PC-3 (cell line): ENCODE data around the gene TFAM. TPM values are rescaled to one million over a fixed set of nuclear protein-coding genes. Genes with fewer than 3 reads are reported as not detected.

ENCODE experiments used
- ATAC-seq: fragments of 200-7000 bp; cut with Tn5 transposase; 2 replicates; pipeline ENCODE4 v1.9.1; 2020; ENCODE audit warnings: mild to moderate bottlenecking, moderate library complexity
- BruUV-seq: library from RNA; stranded (reverse); fragments of 400-500 nt; replicated peaks from 2 replicates; lab custom pipeline; 2021; lab: Mats Ljungman, UMichigan
- CTCF ChIA-PET: fragments of 300-600 bp; sonication (Branson Sonifier 250); formaldehyde crosslinking; loops from one replicate; lab custom pipeline; 2022; ENCODE audit warnings: antibody characterized with exemption; lab: Charles Lee
- POLR2A ChIA-PET: fragments of 300-600 bp; sonication (Branson Sonifier 250); formaldehyde crosslinking; loops from one replicate; lab custom pipeline; 2022; ENCODE audit warnings: antibody characterized with exemption; ENCODE audit not compliant: unreplicated experiment; lab: Charles Lee
- DNase-seq: peaks from one replicate; pipeline ENCODE4 v3.0.0-alpha.2; 2015
- H2AFZ ChIP-seq: fragments of 300-600 bp; sonication (generic); 2 replicates; pipeline ENCODE4 v1.6.0; 2016; ENCODE audit warnings: antibody characterized with exemption, low read length
- H3F3A ChIP-seq: fragments of 300-600 bp; sonication (generic); one replicate; pipeline ENCODE4 v1.6.0; 2017; ENCODE audit warnings: antibody characterized with exemption, low read length, control low read depth, mild to moderate bottlenecking; ENCODE audit not compliant: unreplicated experiment
- H3K27ac ChIP-seq: fragments of 300-600 bp; sonication (generic); 2 replicates; pipeline ENCODE4 v1.5.1; 2016; ENCODE audit warnings: mild to moderate bottlenecking, low read length
- H3K27me3 ChIP-seq: fragments of 300-600 bp; sonication (generic); 2 replicates; pipeline ENCODE4 v1.6.1; 2016; ENCODE audit warnings: low read length, mixed read lengths
- H3K36me3 ChIP-seq: fragments of 300-600 bp; sonication (generic); 2 replicates; pipeline ENCODE4 v1.6.1; 2016; ENCODE audit warnings: low read depth, mixed run types, low read length, mixed read lengths
- H3K4me1 ChIP-seq: fragments of 300-600 bp; sonication (generic); 2 replicates; pipeline ENCODE4 v1.5.1; 2016; ENCODE audit warnings: low read length; ENCODE audit not compliant: insufficient read depth
- H3K4me2 ChIP-seq: fragments of 300-600 bp; sonication (generic); 2 replicates; pipeline ENCODE4 v1.6.0; 2016; ENCODE audit warnings: low read length
- H3K4me3 ChIP-seq: fragments of 300-600 bp; sonication (generic); 2 replicates; pipeline ENCODE4 v1.5.1; 2016; ENCODE audit warnings: mild to moderate bottlenecking, low read length, mixed read lengths
- H3K79me2 ChIP-seq: fragments of 300-600 bp; sonication (generic); 2 replicates; pipeline ENCODE4 v1.6.1; 2017; ENCODE audit warnings: low read length, mixed read lengths
- H3K9ac ChIP-seq: fragments of 300-600 bp; sonication (generic); 2 replicates; pipeline ENCODE4 v1.6.0; 2016; ENCODE audit warnings: mild to moderate bottlenecking, low read length
- H3K9me2 ChIP-seq: fragments of 300-600 bp; sonication (generic); replicated peaks from 2 replicates; pipeline ENCODE4 v1.6.1; 2016; ENCODE audit warnings: mixed run types, low read length, mixed read lengths
- H3K9me3 ChIP-seq: fragments of 300-600 bp; sonication (generic); 2 replicates; pipeline ENCODE4 v1.6.1; 2016; ENCODE audit warnings: low read length, mixed read lengths
- H4K20me1 ChIP-seq: fragments of 300-600 bp; sonication (generic); 2 replicates; pipeline ENCODE4 v1.6.1; 2016; ENCODE audit warnings: low read length, mixed read lengths
- CTCF ChIP-seq: fragments of 300-600 bp; sonication (generic); conservative IDR thresholded peaks from 2 replicates; pipeline ENCODE4 v1.5.1; 2017; ENCODE audit warnings: antibody characterized with exemption, low read depth, mild to moderate bottlenecking, low read length
- EZH2 ChIP-seq: fragments of 300-600 bp; sonication (generic); IDR thresholded peaks from one replicate; pipeline ENCODE4 v1.6.1; 2017; ENCODE audit warnings: antibody characterized with exemption, mild to moderate bottlenecking, low read length; ENCODE audit not compliant: unreplicated experiment
- EZH2phosphoT487 ChIP-seq: fragments of 300-600 bp; sonication (generic); IDR thresholded peaks from 2 replicates; pipeline ENCODE4 v1.6.1; 2018; ENCODE audit warnings: mild to moderate bottlenecking, antibody characterized with exemption, low read length, borderline replicate concordance
- intact Hi-C: fragments of 100-400 bp; cut with micrococcal nuclease; formaldehyde crosslinking; loops from 2 replicates; pipeline ENCODE4 v1.9.0; 2023
- total RNA-seq: library from RNA; depleted of rRNA; stranded (reverse); fragments of >200 nt; gene quantifications from 2 replicates; pipeline ENCODE4 v1.2.3, GENCODE V29; 2014

TFAM gene
- total RNA-seq, 1 experiment from 2014 or later: 121 TPM

GRCh38 chr10:58358947-58359346, 26.3 kb upstream of the TFAM start:
- no peak overlapping the region for H3K4me3 ChIP-seq
- TF ChIP-seq EZH2 (no peak), CTCF (no peak), EZH2phosphoT487 (no peak)
- no peak overlapping the region for H2AFZ ChIP-seq
- H4K20me1 ChIP-seq: peaks cover 14% of the 10 kb centered on the region
- H3K9me3 ChIP-seq: no peaks in the 10 kb centered on the region
- peaks cover 30% of the 10 kb centered on the region for H3K4me1 ChIP-seq
- ATAC-seq: no peak
- BruUV-seq: no TSS peak
- H3K4me2 ChIP-seq: no peak overlapping the region
- CTCF ChIA-PET: no interaction called here
- intact Hi-C loops: no loop called here
- no peaks in the 10 kb centered on the region for H3K9me2 ChIP-seq
- no peak for DNase-seq
- H3K36me3 ChIP-seq: peaks cover 5% of the 10 kb centered on the region; the same call in 1 of the 2 replicates
- no peak overlapping the region for H3K27ac ChIP-seq
- no peaks in the 10 kb centered on the region for H3K27me3 ChIP-seq
- POLR2A ChIA-PET: no interaction called here
- no peak overlapping the region for H3K9ac ChIP-seq
- peaks cover 15% of the 10 kb centered on the region; the same call in 1 of the 2 replicates for H3K79me2 ChIP-seq
- H3F3A ChIP-seq: no peaks in the 10 kb centered on the region

DNA sequence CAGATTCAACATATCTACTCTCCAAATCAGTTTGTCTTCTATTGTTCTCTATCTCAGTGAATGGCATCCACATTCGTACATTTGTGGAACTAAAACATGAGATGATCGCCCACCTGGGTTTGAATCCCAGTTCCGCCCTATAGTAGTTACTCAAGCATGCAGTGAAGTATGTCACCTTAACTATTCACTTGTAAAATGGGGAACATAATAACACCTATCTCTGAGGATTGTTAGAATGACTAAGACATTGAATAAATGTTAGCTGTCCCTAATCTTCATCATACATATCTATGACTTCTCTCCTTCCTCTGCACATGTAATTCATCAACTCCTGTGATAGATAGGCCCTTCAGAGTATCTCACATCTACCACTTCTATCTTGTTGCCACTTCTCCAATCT, 25.7 kb upstream of the TFAM start:
- POLR2A ChIA-PET: interaction anchor here (0.6 kb wide), 2 partner anchors 11 to 21 kb away, joined by 3 read pairs; no protein-coding TSS in a partner anchor
- Histone ChIP-seq H4K20me1 (peaks cover 14% of the 10 kb centered on the region), H3K36me3 (peaks cover 5% of the 10 kb centered on the region; the same call in 1 of the 2 replicates), H3F3A (no peaks in the 10 kb centered on the region), H3K27me3 (no peaks in the 10 kb centered on the region), H3K4me3 (no peak overlapping the region), H2AFZ (no peak overlapping the region), H3K9me3 (no peaks in the 10 kb centered on the region), H3K9ac (no peak overlapping the region), H3K9me2 (no peaks in the 10 kb centered on the region), H3K27ac (no peak overlapping the region), H3K4me2 (no peak overlapping the region), H3K4me1 (peaks cover 30% of the 10 kb centered on the region), H3K79me2 (peaks cover 15% of the 10 kb centered on the region; the same call in 1 of the 2 replicates)
- no peak for TF ChIP-seq EZH2
- TF ChIP-seq CTCF: no peak
- TF ChIP-seq EZH2phosphoT487: no peak
- DNase-seq: no peak
- no TSS peak for BruUV-seq
- intact Hi-C loops: no loop called here
- CTCF ChIA-PET: no interaction called here
- ATAC-seq: no peak

GRCh38 chr10:58360412-58361004, 24.7 kb upstream of the TFAM start:
- Histone ChIP-seq H3K27me3 (no peaks in the 10 kb centered on the region), H3K9me2 (no peaks in the 10 kb centered on the region), H3K36me3 (peaks cover 8% of the 10 kb centered on the region; the same call in 1 of the 2 replicates), H3K9ac (no peak overlapping the region), H4K20me1 (peaks cover 10% of the 10 kb centered on the region), H2AFZ (no peak overlapping the region), H3F3A (no peaks in the 10 kb centered on the region), H3K4me1 (peaks cover 30% of the 10 kb centered on the region), H3K79me2 (peaks cover 8% of the 10 kb centered on the region; the same call in 1 of the 2 replicates), H3K27ac (no peak overlapping the region), H3K4me2 (0 out of 2 replicates have a peak overlapping the region, but pooled peaks have one; percentile 1), H3K4me3 (no peak overlapping the region), H3K9me3 (no peaks in the 10 kb centered on the region)
- TF ChIP-seq EZH2phosphoT487 (no peak), EZH2 (no peak), CTCF (no peak)
- ATAC-seq (peak; percentile 32; the same call in 1 of the 2 replicates), DNase-seq (peak; percentile 65)
- CTCF ChIA-PET: no interaction called here
- POLR2A ChIA-PET: interaction anchor here (0.6 kb wide), 1 partner anchor 87 kb away, joined by 3 read pairs; no protein-coding TSS in a partner anchor
- no TSS peak for BruUV-seq
- intact Hi-C loops: no loop called here
